Stimulated activated naive CD8-positive, alpha-beta T cell treated with anti-CD3 and anti-CD28 coated beads, Interleukin-15, Interleukin-2, amounts not matched to agents 100 U/mL and 50 U/mL, for 24 hours (primary cell): ENCODE results near the gene IQCF6.
A peak's percentile ranks its signal among the peaks of the same experiment; 100 is the strongest.
"Not testable (repeated sequence)": the region's sequence is repeated elsewhere in the genome, so short reads cannot be mapped to it uniquely, and the experiment has no call there.

Experiments used
- ATAC-seq: fragments of 150-1000 bp; cut with Tn5 transposase; one replicate; pipeline ENCODE4 v1.10.0; 2021
- DNase-seq: peaks from one replicate; pipeline ENCODE4 v3.0.0; 2021

Gene IQCF6

GRCh38 chr3:51779137-51779536 is at the start of gene IQCF6:
IQCF6 (minus strand) TSS chr3:51779237; CDS start chr3:51779224, 13 bp downstream.
- DNase-seq (no peak), ATAC-seq (no peak)

GRCh38 chr3:51828297-51828696 is 49.3 kb upstream of the IQCF6 start:
- DNase-seq = no peak
- no peak for ATAC-seq

GRCh38 chr3:51819709-51820406 is 40.8 kb upstream of the IQCF6 start:
- DNase-seq (peak; percentile 30), ATAC-seq (peak; percentile 32)

- DNase-seq (no peak), ATAC-seq (no peak)
Measured at GRCh38 chr3:51819151-51819550, 40.1 kb upstream of the IQCF6 start.

- no peak for ATAC-seq
- no peak for DNase-seq
Measured at GRCh38 chr3:51817375-51817774, 38.3 kb upstream of the IQCF6 start.

- ATAC-seq (no peak), DNase-seq (no peak)
Measured at GRCh38 chr3:51816723-51817122, 37.7 kb upstream of the IQCF6 start.

GRCh38 chr3:51815614-51816013 is 36.6 kb upstream of the IQCF6 start:
- no peak for ATAC-seq
- DNase-seq = no peak

GRCh38 chr3:51814034-51814433 is 35.0 kb upstream of the IQCF6 start:
- ATAC-seq (no peak), DNase-seq (no peak)

- no peak for DNase-seq
- no peak for ATAC-seq
Measured at GRCh38 chr3:51813539-51813938, 34.5 kb upstream of the IQCF6 start.

GRCh38 chr3:51808934-51809333 is 29.9 kb upstream of the IQCF6 start:
- DNase-seq (no peak), ATAC-seq (no peak)

GRCh38 chr3:51802106-51802703 is 23.2 kb upstream of the IQCF6 start:
- no peak for DNase-seq
- ATAC-seq = peak; percentile 33

- no peak for DNase-seq
- no peak for ATAC-seq
Measured at GRCh38 chr3:51800750-51801125, 21.7 kb upstream of the IQCF6 start.

- peak; percentile 31 for ATAC-seq
- peak; percentile 37 for DNase-seq
Measured at GRCh38 chr3:51799879-51800749, 21.1 kb upstream of the IQCF6 start.

- ATAC-seq (no peak), DNase-seq (no peak)
Measured at GRCh38 chr3:51798411-51798963, 19.4 kb upstream of the IQCF6 start.

GRCh38 chr3:51796854-51797253 is 17.8 kb upstream of the IQCF6 start:
- DNase-seq = peak; percentile 41

GRCh38 chr3:51794206-51794605 is 15.2 kb upstream of the IQCF6 start:
- no peak for ATAC-seq

More at GRCh38 chr3:51796854-51797253, 17.8 kb upstream of the IQCF6 start:
- peak; percentile 71 for ATAC-seq

GRCh38 chr3:51792206-51792605 is 13.2 kb upstream of the IQCF6 start:
- DNase-seq (no peak), ATAC-seq (no peak)

More at GRCh38 chr3:51794206-51794605, 15.2 kb upstream of the IQCF6 start:
- DNase-seq = no peak

- DNase-seq (no peak), ATAC-seq (no peak)
Measured at GRCh38 chr3:51789437-51789836, 10.4 kb upstream of the IQCF6 start.

- peak; percentile 41 for DNase-seq
- ATAC-seq = not testable (repeated sequence)
Measured at GRCh38 chr3:51787576-51787975, 8.5 kb upstream of the IQCF6 start.

GRCh38 chr3:51786267-51786666 is 7.2 kb upstream of the IQCF6 start:
- DNase-seq = no peak
- ATAC-seq = no peak

GRCh38 chr3:51778554-51778953 is 483 bp downstream of the IQCF6 start:
- DNase-seq (no peak), ATAC-seq (no peak)

- ATAC-seq = no peak
- no peak for DNase-seq
Measured at GRCh38 chr3:51777985-51778384, 1.1 kb downstream of the IQCF6 start.
